GM21360 (cell line): Measurements from ENCODE around the gene NTSR1.

Experiments
- ATAC-seq: cut with Tn5 transposase; IDR thresholded peaks from one replicate; pipeline ENCODE4 v1.9.1; 2021; ENCODE audit warnings: mild to moderate bottlenecking, moderate library complexity; ENCODE audit not compliant: unreplicated experiment

NTSR1 gene

DNA sequence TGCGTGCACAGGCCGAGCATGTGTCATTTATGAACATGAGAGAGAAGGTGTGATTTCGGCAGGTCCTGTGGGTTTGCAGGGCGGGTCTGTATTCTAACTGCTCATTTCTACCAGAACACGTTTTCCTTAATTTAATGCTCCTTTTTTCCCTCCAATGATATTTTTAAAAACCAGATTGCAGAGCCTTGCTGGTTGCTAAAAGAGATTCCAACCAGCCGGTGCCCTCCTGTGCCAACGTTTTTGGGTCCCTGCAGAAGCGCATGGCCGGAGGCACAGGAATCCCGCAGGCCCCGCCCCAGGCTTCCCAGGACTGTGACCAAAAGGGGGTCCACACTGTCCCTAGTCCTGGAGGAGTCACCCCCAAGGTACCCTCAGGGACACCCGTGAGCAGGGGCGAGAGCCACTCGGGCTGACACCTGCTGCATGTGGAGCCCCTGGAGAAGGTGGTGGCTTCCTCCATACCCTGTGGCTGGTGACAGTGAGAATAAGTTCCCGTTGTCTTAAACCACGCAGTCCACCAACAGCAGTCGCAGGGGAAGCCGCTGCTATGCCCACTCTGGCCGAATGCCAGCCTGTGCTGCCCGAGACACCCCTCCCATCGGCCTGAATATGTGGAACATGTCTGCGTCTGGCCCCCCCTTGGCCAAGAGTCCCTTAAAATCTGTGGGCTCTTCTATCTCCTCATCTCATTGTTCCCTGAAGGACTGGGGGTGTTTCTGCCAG, 15.7 kb upstream of the NTSR1 start:
- no peak for ATAC-seq

DNA sequence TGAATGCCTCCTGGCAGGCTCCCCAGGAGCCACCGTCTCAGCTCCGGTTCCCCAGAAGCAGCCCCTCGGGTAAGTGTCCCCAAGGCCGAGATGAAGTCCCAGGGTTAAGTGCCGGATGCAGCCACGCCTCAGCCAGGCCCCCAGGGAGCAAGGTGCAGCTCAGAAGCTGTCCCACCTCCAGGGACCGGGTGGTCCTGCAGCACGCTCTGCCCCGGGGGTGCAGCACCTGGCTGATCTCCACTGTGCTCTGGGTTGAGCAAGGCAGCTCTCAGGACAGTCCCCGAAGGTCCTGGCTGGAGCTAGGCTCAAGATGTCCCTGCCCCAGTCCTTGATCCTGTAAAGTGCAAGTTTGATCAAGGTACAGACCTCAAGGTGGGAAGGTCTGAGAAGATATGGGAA, 15.1 kb upstream of the NTSR1 start:
- no peak for ATAC-seq

DNA sequence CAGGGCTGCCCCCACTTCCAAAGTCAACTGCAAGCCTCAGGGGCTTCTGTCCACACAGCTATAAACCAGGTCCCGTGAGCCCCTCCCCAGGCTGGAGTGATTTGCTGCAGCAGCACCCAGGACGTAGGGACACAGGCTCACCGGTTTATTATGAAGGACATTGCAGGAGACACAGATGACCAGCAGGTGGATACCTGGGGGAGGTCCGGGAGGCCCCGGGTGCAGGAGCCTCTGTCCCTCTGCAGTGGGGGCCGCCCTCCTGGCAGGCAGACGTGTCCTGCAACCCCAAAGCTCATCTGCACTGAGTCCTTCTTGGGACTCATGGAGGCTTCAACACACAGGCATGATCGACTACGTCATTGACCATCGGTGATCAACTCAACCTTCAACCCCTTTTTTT, 14.5 kb upstream of the NTSR1 start:
- no peak for ATAC-seq

DNA sequence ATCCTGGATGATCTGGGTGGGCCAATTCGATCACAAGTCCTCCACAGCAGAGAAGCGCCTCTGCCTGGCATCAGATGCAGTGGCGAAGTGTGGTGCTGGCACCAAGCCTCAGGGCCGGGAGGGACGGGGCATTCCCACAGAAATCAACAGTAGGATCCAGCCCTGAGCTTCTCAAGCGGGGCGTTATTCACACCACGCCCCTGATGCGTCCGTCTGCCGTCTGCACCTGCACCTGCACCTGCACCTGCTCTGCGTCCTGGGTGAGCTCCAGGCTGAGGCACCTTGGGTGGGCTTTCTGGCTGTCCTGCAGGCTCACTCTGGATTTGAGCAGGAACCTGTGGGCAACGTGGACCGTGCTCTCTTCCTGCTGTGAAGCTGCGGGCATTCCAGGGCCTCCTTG, 13.8 kb upstream of the NTSR1 start:
- no peak for ATAC-seq

DNA sequence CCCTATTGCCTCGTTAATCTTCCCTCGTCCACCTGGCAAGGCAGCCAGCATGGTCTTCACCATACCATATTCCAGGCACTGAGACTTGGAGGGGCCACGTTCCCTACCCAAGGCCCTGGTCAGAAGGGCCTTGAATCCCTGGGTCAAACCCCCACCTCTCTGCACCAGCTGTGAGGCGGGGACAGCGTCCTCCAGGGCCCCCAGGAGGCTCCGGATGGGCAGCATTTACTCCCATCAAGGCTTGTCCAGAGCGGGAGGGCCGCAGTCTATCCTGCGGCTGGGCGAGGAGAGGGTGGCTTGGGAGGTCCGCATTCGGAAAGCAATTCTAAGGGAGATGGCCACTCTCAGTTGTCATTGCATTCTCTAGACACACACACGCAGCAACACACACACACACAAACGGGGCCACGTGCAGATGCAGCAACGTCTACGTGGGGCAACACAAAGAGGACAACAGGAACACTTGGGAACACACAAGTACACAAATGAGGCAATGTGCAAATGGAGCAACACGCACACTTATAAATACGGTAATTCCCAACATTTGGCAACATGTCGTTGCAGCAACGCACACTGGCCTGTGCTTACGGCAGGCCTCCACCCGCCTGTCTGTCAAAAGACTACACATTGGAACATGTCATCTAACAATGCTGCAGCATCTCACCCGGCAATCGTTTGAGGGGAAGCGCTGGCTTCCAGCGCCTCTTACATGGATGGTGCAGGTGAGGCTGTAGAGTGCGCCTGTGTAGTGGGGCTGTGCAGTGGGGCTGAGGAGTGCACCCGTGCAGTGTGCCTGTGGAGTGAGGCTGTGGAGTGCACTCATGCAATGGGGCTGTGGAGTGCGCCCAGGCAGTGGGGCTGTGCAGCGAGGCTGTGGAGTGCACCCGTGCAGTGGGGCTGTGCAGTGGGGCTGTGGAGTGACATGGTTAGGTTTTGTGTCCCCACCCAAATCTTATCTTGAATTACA, 12.9 kb upstream of the NTSR1 start:
- no peak for ATAC-seq

DNA sequence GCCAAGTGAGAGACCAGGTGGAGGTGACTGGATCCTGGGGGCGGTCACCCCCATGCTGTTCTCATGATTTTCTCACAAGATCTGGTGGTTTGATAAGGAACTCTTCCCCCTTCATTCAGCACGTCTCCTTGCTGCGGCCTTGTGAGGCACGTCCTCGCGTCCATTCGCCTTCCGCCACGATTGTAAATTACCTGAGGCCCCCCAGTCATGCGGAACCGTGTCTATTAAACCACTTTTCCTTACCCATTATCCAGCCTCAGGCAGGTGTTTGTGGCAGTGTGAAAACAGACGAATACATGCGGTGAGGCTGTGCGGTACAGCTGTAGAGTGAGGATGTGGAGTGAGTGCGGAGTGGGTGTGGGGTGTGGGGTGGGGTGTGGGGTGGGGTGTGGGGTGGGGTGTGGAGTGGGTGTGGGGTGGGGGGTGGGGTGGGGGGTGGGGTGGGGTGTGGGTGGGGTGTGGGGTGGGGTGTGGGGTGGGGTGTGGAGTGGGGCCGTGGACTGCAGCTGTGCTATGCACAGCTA, 12.1 kb upstream of the NTSR1 start:
- ATAC-seq, result no peak

DNA sequence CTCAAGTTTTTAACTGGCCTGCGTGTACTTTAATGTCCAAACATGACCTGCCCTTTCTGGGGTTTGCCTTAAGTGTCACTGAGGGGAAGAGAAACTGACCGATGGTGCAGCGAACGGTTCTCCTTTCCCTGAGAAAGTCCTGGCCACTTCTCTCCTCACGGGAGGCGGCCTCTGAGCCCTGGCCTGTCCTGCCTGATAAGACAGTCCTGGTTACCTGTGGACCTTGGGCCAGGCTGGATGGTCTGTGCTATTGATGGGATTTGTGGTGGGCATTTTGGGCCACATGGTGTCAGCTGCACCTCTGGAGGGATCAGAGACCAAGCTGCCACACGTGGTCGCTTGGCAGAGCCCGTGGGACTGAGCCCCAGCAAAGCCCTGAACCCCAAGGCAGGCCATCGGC, 11.6 kb upstream of the NTSR1 start:
- ATAC-seq, result no peak

DNA sequence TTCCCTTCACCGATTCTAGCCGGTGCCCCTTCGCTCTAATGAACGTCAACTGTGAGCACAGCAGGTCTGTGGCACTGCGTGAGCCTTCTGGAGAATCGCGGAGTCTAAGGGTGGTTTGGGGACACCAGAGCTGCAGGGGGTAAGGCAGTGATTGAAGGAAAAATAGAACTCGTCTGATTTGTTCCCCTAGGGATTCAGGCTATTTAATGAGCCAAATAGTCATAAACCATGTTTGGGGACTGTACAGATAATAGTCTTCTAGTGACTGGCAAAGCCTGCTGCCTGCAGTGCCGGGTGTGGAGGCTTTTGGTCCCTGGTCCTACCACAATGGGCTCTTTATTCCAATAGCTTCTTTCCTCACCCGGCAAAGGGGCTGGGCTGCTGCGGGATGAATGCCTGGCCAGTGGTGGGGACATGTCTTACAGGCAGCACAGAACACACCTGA, 11.1 kb upstream of the NTSR1 start:
- no peak for ATAC-seq

DNA sequence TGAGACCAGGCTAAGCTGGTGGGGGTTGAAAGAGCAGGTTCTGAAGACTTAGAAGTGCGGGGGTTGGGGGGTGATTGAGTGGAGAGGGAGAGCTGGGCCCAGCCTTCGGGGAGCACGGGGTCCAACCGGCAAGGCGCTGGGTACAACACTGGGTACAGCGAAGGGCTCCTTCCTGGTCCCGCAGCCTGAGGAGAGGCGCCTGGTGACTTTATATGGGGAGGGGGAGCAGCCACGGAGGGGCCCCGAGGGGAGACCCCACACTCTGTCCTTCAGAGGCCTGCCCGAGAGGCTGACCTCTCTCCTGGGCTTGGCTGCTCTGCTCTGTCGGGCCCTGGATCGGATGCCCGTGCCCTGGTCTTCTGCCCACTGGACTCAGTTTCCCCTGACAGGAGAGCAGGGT, 10.4 kb upstream of the NTSR1 start:
- ATAC-seq, result no peak

DNA sequence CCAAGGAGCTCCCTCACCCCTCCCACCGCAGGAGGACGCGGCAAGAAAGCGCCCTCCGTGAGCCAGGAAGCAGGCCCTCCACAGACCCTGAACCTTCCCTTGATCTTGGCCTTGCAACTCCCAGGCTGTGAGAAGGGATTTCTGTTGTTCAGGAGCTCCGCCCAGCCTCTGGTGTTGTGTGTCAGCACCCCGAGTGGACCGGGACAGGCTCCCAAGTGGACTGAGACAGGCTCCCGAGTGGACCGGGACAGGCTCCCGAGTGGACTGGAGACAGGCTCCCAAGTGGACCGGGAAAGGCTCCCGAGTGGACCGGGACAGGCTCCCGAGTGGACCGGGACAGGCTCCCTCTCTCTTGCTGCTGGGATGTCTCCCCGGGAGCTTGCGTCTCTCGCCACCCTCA, 9.3 kb upstream of the NTSR1 start:
- no peak for ATAC-seq

DNA sequence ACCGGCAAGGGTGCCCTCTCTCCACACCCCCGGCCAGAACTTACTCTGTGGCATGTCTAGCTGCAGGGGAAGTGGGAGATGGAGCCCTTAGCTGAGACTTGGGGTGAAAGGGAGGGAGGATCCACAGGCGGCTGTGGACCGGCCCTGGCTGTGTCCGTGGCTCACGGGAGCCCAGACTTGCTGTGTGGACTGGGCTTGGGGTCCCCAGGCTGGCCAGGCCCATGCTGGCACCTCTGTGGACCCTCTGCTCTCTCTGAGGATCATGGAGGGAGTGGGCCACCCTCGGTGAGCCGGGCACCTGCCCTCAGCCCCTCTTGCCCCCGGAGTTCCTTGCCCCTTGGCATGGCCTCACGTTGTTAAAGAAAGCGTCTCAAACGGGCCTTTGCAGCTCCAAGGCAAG, 8.9 kb upstream of the NTSR1 start:
- no peak for ATAC-seq

DNA sequence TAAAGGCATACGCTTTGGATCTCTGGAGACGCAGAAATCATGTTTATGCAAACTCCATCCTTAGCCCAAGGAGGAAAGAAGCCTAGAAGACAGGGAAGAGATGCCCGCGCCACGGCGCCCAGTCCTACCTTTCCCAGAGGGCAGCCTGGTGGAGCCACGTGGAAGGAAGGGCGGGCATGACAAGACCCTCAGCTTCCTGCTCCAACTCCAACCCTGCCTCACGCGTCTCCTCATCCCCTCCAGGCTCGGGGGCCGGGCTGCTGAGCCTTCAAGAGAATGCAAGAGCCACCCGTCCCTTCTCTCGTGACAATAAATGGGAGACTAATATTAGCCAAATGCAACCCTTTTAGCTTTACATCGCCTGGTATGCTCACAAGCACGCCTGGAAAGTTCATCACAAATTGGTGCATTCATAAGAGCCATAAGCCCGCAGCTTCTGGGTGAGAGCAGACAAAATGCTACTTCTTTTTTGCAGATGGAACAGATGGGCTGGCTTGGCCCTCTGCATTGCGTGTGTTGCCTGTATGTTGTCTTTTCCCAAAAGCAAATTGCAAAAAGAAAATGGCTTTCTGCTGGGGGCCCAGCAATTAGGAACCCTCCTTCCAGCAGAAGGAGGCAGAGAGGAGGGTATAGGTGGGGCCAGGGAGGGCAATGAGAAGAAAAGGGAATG, 8.2 kb upstream of the NTSR1 start:
- no peak for ATAC-seq

DNA sequence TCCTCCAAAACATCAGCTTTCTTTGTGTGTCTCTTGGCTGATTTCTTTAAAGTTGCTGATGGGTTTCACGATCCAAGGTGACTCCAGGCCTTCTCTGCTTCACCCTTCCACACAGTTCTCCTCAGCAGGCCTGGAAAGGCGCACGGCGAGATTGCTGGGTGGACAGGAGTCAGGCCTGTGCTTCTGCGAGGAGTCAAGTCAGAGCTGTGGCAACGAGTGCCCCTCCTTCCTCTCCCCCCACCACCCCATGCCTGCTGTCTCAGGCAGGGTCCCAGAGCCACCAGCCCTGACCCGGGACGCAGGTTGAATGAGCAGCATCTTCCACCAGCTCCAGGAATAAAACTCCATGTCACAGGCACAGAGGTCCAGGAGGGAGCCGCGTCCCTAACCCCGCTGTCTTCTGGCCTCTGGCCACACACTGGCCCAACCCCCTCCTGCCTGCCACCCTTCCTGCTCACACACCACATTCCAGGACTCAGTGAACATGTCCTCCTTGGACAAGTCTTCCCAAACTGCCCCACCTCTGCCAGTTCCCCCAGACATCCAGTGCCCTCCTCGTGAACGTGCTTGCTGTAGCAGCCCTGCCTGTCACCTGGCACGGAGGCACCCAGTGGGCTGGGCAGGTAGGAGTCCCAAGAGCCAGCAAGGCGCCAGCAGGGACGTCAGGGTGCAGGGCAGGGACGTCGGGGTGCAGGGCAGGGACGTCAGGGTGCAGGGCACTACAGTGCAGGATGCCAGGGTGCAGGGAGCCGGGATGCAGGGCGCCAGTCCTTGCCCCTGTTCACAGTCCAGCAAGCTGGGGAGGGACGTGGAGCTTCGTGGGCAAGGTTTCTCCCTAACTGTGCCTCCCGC, 7.2 kb upstream of the NTSR1 start:
- no peak for ATAC-seq

DNA sequence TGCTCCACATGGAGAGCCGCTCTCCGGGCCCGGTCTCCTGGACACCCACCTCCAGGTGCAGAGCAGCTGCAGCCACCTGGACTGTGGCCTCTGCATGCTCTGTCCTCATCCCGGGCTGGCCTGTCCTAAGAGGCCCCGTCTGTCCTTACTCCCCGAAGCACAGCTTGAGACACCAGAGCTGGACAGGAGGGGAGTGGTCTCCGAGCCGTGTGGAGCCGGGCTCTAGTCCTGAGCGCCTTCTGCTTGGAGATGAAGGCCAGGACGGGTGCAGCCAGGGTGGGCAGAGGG, 6.7 kb upstream of the NTSR1 start:
- no peak for ATAC-seq

DNA sequence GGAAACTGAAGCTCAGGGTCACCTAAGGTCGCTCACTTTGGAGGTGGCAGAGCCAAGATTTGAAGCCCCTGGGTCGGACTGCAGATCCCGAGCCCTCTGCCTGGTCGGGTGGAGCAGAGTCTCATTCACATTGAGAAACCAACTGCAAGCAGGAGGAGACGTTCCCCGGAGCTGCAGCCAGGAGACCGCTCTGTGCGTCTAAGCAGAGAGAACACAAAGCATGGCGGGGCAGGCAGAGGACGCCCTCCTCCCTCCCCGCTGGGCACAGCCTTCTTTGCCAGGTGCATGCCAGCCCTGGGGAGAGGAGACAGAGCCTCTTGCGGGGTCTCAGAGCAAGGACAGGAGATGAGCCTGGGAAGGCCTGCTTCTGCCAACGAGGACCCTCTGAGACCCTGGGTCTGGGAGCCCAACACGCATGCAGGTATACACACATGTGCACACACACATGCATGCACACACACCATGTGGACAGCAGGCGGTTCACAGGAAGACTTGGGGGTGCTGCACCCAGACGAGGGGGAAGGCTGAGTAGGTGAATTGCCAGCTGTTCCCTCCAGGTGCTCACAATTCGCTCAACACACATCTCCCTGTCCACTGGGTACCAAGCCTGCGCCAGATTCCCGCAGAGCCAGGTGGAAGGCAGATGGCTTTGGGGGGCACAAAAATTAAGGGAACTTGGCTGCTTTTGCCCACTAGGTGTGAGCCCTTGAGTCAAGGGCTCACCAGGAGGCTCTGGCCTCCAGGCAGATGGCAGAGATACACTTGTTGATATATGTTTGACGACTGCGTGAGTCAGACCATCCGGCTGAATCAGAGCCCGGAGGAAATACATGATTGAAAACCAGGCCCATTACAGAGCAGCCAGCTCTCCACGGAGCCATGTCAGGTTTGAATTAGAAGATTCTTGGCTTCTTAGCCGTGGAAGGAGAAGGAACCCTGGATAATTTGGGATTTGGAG, 5.5 kb upstream of the NTSR1 start:
- ATAC-seq, result no peak

DNA sequence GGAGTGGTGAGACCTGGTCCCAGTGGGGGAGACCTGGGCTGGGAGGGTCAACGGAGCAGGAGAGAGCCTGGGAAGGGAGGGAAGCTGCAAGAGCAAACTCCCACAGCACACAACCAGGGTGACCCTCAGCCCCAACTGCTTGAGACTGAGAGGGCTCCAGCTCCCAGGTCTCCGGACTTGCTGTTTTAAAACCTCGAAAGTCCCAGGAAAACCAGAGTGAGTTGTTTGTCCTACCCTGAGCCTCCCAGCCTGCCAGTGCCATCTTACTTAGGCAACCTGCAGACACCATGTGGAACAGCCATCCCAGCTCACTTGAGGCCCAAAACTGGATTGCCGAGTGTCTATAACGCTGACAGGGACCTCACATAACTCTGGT, 4.8 kb upstream of the NTSR1 start:
- ATAC-seq, result no peak

DNA sequence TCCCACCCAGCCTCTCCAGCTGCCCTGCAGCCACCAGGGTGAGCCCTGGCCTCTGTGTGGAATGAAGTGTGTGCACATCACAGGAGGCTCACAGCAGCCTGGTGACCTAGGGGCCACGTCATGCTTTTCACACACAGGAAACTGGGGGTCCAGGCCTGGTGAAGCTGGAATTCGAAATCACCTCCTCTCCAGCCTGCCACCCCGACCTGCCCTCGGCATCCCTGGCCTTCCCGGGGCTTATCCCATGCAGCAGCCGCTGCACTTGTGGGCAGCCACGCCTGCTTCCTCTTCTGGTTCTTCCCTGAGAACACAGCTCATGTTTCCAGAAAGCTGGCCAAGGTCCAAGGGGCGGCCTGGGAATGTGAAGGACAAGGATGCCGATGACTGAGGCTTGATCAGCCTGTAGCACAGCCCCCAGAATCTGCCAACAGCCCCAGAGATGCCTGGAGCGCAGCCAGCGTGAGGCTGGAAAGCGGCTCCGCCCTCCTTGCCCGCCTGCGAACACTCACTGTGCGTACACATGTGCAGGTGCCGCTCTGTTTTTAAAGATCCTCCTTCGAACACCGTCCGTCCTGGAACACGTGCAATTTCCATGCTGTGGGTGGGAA, 4.2 kb upstream of the NTSR1 start:
- ATAC-seq, result no peak

DNA sequence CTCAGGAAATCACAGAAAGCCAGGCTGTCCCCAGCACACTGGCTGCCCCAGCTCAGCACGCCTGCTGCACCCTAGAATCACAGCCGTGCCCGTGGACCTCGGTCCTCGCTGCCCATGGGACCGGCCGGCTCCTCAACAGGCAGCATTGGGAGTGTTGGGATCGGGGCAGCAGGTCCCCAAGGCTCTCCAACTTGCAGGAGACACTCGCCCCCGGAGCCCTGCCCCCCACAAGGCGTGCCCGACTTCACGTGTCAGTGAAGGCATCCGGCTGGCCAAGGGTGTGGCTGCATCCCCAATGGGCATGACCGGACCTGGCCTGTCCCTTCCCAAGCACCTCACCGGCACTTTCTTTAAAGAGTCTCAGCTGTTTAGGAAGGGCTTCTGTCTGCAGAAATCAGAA, 3.0 kb upstream of the NTSR1 start:
- no peak for ATAC-seq

DNA sequence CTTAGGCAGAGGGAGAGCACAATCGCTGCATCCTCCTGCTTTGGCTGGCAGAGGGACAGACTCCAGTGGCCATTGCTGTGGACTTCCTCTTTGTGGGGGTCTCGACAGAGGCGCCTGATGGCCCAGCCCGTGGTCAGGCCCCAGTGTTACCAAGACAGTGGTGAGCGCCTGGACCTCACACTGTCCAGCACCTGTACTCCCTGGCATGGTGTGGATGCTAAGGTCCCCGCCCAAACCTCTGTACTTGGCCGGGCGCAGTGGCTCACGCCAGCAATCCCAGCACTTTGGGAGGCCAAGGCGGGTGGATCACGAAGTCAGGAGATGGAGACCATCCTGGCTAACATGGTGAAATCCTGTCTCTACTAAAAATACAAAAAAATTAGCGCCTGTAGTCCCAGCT, 2.3 kb upstream of the NTSR1 start:
- ATAC-seq, result no peak
